OCI-LY7 (cell line): ENCODE results near the gene SRRM1.

ENCODE experiments used
- CTCF ChIP-seq: fragments of 200-600 bp; sonication (generic); conservative IDR thresholded peaks from 2 replicates; pipeline ENCODE4 v1.5.1; 2014; ENCODE audit warnings: mild to moderate bottlenecking, antibody characterized with exemption, low read length, moderate library complexity, mixed read lengths
- EZH2phosphoT487 ChIP-seq: fragments of 200-600 bp; sonication (generic); IDR thresholded peaks from 2 replicates; pipeline ENCODE4 v1.6.1; 2018; ENCODE audit warnings: low read depth, borderline replicate concordance, mild to moderate bottlenecking, mixed run types, antibody characterized with exemption, low read length, moderate library complexity, mixed read lengths

DNA sequence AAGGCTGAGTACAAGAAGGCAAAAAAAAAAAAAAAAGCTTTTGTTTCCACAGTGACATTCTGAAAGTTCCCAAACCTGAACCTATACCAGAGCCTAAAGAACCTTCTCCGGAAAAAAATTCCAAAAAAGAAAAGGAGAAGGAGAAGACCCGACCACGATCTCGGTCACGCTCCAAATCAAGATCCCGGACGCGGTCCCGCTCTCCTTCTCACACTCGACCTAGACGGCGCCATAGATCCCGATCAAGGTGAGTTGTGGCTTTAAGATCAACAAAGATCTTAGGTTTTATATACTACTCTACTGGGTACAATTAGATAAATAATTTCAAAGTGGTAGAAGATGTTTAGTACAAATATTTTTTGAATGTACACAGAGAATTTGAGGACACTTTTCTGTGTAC lies 9.3 kb downstream of the SRRM1 start:
- TF ChIP-seq CTCF (no peak), EZH2phosphoT487 (no peak)
